Kidney epithelial cell (primary cell): Measurements from ENCODE around the gene ITSN1. TPM values are rescaled to one million over a fixed set of nuclear protein-coding genes. Genes with fewer than 3 reads are reported as not detected.

Source experiments
- DNase-seq: peaks from one replicate; pipeline ENCODE4 v3.0.0-alpha.2; 2010; ENCODE audit warnings: low read depth
- H3K27me3 ChIP-seq: 2 replicates; pipeline ENCODE4 v1.6.0; 2011; ENCODE audit warnings: low read length; ENCODE audit not compliant: control insufficient read depth, insufficient read depth
- H3K36me3 ChIP-seq: 2 replicates; pipeline ENCODE4 v1.5.1; 2011; ENCODE audit warnings: low read length; ENCODE audit not compliant: control insufficient read depth, insufficient read depth
- H3K4me3 ChIP-seq: 2 replicates; pipeline ENCODE4 v1.5.1; 2011; ENCODE audit warnings: low read depth, mild to moderate bottlenecking, control low read depth, low read length
- total RNA-seq: library from RNA; depleted of rRNA; stranded (reverse); fragments of >200 nt; gene quantifications from 2 replicates; pipeline ENCODE4 v1.2.3, GENCODE V29; 2015
- TF ChIP-seq, protein P1 (sequence below): IDR thresholded peaks from 2 replicates; pipeline ENCODE4 v1.5.1; 2011; ENCODE audit warnings: mild to moderate bottlenecking, moderate library complexity, low read length, control low read depth, inconsistent platforms; ENCODE audit not compliant: insufficient read depth, poor library complexity, severe bottlenecking

Gene ITSN1
- total RNA-seq, 1 donor from 2014 or later: 20.4 TPM

DNA sequence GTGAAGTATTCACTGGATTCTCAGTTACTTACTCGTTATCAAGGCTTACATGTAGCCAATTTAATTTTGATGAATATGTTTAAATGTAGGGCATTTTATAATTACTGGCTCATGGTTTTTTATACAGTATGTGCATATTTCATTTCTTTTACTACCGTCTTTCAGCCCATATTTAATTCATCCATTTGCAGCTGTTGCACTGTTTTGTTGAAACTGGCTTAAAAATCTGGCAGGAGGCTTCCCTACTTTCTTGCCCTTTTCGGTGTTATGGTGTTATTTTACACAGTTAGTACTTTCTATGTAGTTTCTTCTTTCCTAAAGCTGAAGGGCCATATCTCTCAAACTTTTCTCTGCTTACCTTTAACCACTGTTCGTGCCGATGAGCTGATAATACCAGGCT, 54.2 kb downstream of the ITSN1 start:
- TF ChIP-seq, protein P1, sequence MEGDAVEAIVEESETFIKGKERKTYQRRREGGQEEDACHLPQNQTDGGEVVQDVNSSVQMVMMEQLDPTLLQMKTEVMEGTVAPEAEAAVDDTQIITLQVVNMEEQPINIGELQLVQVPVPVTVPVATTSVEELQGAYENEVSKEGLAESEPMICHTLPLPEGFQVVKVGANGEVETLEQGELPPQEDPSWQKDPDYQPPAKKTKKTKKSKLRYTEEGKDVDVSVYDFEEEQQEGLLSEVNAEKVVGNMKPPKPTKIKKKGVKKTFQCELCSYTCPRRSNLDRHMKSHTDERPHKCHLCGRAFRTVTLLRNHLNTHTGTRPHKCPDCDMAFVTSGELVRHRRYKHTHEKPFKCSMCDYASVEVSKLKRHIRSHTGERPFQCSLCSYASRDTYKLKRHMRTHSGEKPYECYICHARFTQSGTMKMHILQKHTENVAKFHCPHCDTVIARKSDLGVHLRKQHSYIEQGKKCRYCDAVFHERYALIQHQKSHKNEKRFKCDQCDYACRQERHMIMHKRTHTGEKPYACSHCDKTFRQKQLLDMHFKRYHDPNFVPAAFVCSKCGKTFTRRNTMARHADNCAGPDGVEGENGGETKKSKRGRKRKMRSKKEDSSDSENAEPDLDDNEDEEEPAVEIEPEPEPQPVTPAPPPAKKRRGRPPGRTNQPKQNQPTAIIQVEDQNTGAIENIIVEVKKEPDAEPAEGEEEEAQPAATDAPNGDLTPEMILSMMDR: no peak
- DNase-seq: no peak
- no peaks in the 10 kb centered on the region for H3K27me3 ChIP-seq

GRCh38 chr21:33698087-33698860, 56.0 kb downstream of the ITSN1 start:
- no peak for DNase-seq
- Histone ChIP-seq H3K27me3 (no peaks in the 10 kb centered on the region), H3K4me3 (no peak overlapping the region), H3K36me3 (no peaks in the 10 kb centered on the region)
- TF ChIP-seq, protein P1: no peak

More for the DNA sequence above, 54.2 kb downstream of the ITSN1 start:
- Histone ChIP-seq H3K4me3 (no peak overlapping the region), H3K36me3 (no peaks in the 10 kb centered on the region)

DNA sequence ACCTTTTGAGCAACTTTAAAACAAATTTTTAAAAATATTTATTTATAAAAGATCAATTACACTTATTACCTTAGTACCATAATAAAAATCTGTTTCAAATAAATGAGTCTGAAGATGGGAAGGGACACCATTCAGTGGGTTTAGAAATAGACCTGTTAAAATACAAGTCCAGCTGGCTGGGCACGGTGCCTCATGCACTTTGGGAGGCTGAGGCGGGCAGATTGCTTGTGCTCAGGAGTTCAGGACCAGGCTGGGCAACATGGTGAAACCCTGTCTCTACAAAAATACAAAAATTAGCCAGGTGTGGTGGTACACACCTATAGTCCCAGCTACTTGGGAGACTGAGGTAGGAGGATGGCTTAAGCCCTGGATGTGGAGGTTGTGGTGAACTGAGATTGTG, 57.0 kb downstream of the ITSN1 start:
- Histone ChIP-seq H3K27me3 (no peaks in the 10 kb centered on the region), H3K36me3 (no peaks in the 10 kb centered on the region), H3K4me3 (no peak overlapping the region)
- no peak for DNase-seq
- TF ChIP-seq, protein P1: no peak

- DNase-seq: no peak
- no peaks in the 10 kb centered on the region for H3K36me3 ChIP-seq
- TF ChIP-seq, protein P1: no peak
- H3K4me3 ChIP-seq: no peak overlapping the region
- no peaks in the 10 kb centered on the region for H3K27me3 ChIP-seq
Observed at GRCh38 chr21:33700491-33700890, 58.2 kb downstream of the ITSN1 start.

GRCh38 chr21:33703750-33704606, 61.7 kb downstream of the ITSN1 start:
- TF ChIP-seq, protein P1: no peak
- Histone ChIP-seq H3K36me3 (no peaks in the 10 kb centered on the region), H3K27me3 (no peaks in the 10 kb centered on the region), H3K4me3 (no peak overlapping the region)
- DNase-seq: no peak
